Stimulated activated CD4-positive, alpha-beta T cell treated with anti-CD3 and anti-CD28 coated beads, Interleukin-4, amount 100 ng/mL, for 24 hours (primary cell): Measurements from ENCODE around the gene PDE11A.
"Not testable (repeated sequence)": the region's sequence is repeated elsewhere in the genome, so short reads cannot be mapped to it uniquely, and the experiment has no call there.

Source experiments
- DNase-seq: peaks from one replicate; pipeline ENCODE4 v3.0.0-alpha.2; 2020

PDE11A gene

GRCh38 chr2:177880285-177880684 lies 192.3 kb downstream of the PDE11A start:
- DNase-seq = no peak

- DNase-seq = no peak
Observed at GRCh38 chr2:177876950-177877349, 195.6 kb downstream of the PDE11A start.

- no peak for DNase-seq
Observed at GRCh38 chr2:177874686-177875085, 197.9 kb downstream of the PDE11A start.

- DNase-seq = no peak
Observed at GRCh38 chr2:177873915-177874314, 198.7 kb downstream of the PDE11A start.

GRCh38 chr2:177872286-177872685 lies 200.3 kb downstream of the PDE11A start:
- DNase-seq = no peak

- no peak for DNase-seq
Observed at GRCh38 chr2:177869912-177870311, 202.7 kb downstream of the PDE11A start.

- no peak for DNase-seq
Observed at GRCh38 chr2:177869209-177869608, 203.4 kb downstream of the PDE11A start.

GRCh38 chr2:177868806-177869205 lies 203.8 kb downstream of the PDE11A start:
- no peak for DNase-seq

GRCh38 chr2:177857538-177857937 lies 215.0 kb downstream of the PDE11A start:
- no peak for DNase-seq

- no peak for DNase-seq
Observed at GRCh38 chr2:177852389-177852788, 220.2 kb downstream of the PDE11A start.

- DNase-seq = no peak
Observed at GRCh38 chr2:177843188-177843587, 229.4 kb downstream of the PDE11A start.

- no peak for DNase-seq
Observed at GRCh38 chr2:177842243-177842642, 230.3 kb downstream of the PDE11A start.

GRCh38 chr2:177835418-177836204 lies 237.0 kb downstream of the PDE11A start:
- DNase-seq = not testable (repeated sequence)

GRCh38 chr2:177832611-177833433 lies 239.8 kb downstream of the PDE11A start:
- DNase-seq = no peak

GRCh38 chr2:177830881-177831386 lies 241.6 kb downstream of the PDE11A start:
- no peak for DNase-seq

- DNase-seq = no peak
Observed at GRCh38 chr2:177828557-177828956, 244.0 kb downstream of the PDE11A start.

GRCh38 chr2:177826897-177827296 lies 245.7 kb downstream of the PDE11A start:
- no peak for DNase-seq

- DNase-seq = no peak
Observed at GRCh38 chr2:177822941-177823340, 249.6 kb downstream of the PDE11A start.

- no peak for DNase-seq
Observed at GRCh38 chr2:177818412-177818811, 254.2 kb downstream of the PDE11A start.

- no peak for DNase-seq
Observed at GRCh38 chr2:177817300-177817699, 255.3 kb downstream of the PDE11A start.

GRCh38 chr2:177816766-177817165 lies 255.8 kb downstream of the PDE11A start:
- DNase-seq = no peak

- no peak for DNase-seq
Observed at GRCh38 chr2:177812713-177813396, 259.7 kb downstream of the PDE11A start.

- DNase-seq = no peak
Observed at GRCh38 chr2:177810906-177811305, 261.7 kb downstream of the PDE11A start.
